ENCODE data around the gene NBR1.
"Not testable (repeated sequence)": the region's sequence is repeated elsewhere in the genome, so short reads cannot be mapped to it uniquely, and the experiment has no call there.

Gene NBR1

GRCh38 chr17:43216762-43217613, 46.0 kb downstream of the NBR1 start:
- no peak for DNase-seq

GRCh38 chr17:43217614-43218087, 46.6 kb downstream of the NBR1 start:
- DNase-seq: no peak

- no peak for DNase-seq
Observed at GRCh38 chr17:43219001-43219400, 48.0 kb downstream of the NBR1 start.

- no peak for DNase-seq
Observed at GRCh38 chr17:43219746-43220380, 48.8 kb downstream of the NBR1 start.

GRCh38 chr17:43220511-43221125, 49.6 kb downstream of the NBR1 start:
- DNase-seq: no peak

- no peak for DNase-seq
Observed at GRCh38 chr17:43224146-43224705, 53.2 kb downstream of the NBR1 start.

GRCh38 chr17:43226393-43226792, 55.4 kb downstream of the NBR1 start:
- DNase-seq: no peak

- DNase-seq: not testable (repeated sequence)
Observed at GRCh38 chr17:43228020-43228782, 57.2 kb downstream of the NBR1 start, which contains the start of gene CCDC200. Gene CCDC200 (minus strand): TSS chr17:43228623. CDS start chr17:43228554, 69 bp downstream.

- not testable (repeated sequence) for DNase-seq
Observed at GRCh38 chr17:43231205-43232020, 60.4 kb downstream of the NBR1 start.

- not testable (repeated sequence) for DNase-seq
Observed at GRCh38 chr17:43232021-43232699, 61.1 kb downstream of the NBR1 start.

GRCh38 chr17:43233263-43233662, 62.2 kb downstream of the NBR1 start:
- DNase-seq: not testable (repeated sequence)

GRCh38 chr17:43233877-43234276, 62.9 kb downstream of the NBR1 start, which contains the start of gene RNU2-1:
Gene RNU2-1 (minus strand): TSS chr17:43233977.
- DNase-seq: not testable (repeated sequence)

- not testable (repeated sequence) for DNase-seq
Observed at GRCh38 chr17:43239597-43239996, 68.6 kb downstream of the NBR1 start.

- not testable (repeated sequence) for DNase-seq
Observed at GRCh38 chr17:43240596-43241352, 69.8 kb downstream of the NBR1 start.

- DNase-seq: not testable (repeated sequence)
Observed at GRCh38 chr17:43246456-43246855, 75.4 kb downstream of the NBR1 start.

Measured in left hindlimb (tissue), 1 donor.